ENCODE measurements around the gene MKRN2.

DNA sequence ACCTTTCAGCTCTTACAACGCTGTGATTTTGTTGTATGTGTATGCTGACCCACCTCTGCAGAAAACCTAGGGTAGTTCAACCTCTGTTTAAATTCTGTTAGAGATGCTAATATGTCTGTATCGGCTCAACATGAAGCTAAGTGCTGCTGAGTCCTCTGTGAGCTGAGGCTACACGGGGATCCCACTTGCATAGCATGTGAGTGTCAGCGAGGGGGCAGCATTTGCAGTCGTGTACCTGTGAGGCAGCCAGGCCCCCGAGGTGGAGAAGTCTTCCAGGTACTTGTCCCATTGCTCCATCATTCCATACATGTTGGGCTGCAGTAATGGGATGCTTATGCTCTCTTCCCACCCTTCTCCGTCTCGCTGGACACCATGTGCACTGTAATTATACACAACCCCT lies 15.3 kb upstream of the MKRN2 start:
- TF ChIP-seq CTCF (IDR thresholded peaks at IDR 0.05; ENCODE audit: low read depth, low read length), result 0 out of 2 replicates have a peak, but pooled peaks have one; percentile 22
- no peak for TF ChIP-seq EZH2phosphoT487 (IDR thresholded peaks at IDR 0.05; ENCODE audit: low read depth)

Measured in OCI-LY3 (cell line).